Adipocyte (in vitro differentiated cells): ENCODE results near the gene DOK7.

Experiments used
- DNase-seq: peaks from one replicate; pipeline ENCODE4 v3.0.0-alpha.2; 2015; ENCODE audit warnings: low read depth
- H3K27me3 ChIP-seq: replicated peaks from 2 replicates; pipeline ENCODE4 v1.7.0; 2013; ENCODE audit warnings: mild to moderate bottlenecking, low read length, moderate library complexity; ENCODE audit not compliant: control insufficient read depth, insufficient read depth
- H3K36me3 ChIP-seq: 2 replicates; pipeline ENCODE4 v1.7.0; 2013; ENCODE audit warnings: low read length, mild to moderate bottlenecking, moderate library complexity; ENCODE audit not compliant: control insufficient read depth, insufficient read depth, severe bottlenecking
- H3K4me1 ChIP-seq: 2 replicates; pipeline ENCODE4 v1.7.0; 2013; ENCODE audit warnings: mild to moderate bottlenecking, low read length, moderate library complexity; ENCODE audit not compliant: control insufficient read depth, insufficient read depth
- H3K4me3 ChIP-seq: 2 replicates; pipeline ENCODE4 v1.7.0; 2013; ENCODE audit warnings: mild to moderate bottlenecking, low read length, moderate library complexity
- H3K9ac ChIP-seq: 2 replicates; pipeline ENCODE4 v1.7.0; 2013; ENCODE audit warnings: mild to moderate bottlenecking, low read length, moderate library complexity
- H3K9me3 ChIP-seq: 2 replicates; pipeline ENCODE4 v1.7.0; 2013; ENCODE audit warnings: mild to moderate bottlenecking, low read length, moderate library complexity; ENCODE audit not compliant: control insufficient read depth

The DOK7 gene

DNA sequence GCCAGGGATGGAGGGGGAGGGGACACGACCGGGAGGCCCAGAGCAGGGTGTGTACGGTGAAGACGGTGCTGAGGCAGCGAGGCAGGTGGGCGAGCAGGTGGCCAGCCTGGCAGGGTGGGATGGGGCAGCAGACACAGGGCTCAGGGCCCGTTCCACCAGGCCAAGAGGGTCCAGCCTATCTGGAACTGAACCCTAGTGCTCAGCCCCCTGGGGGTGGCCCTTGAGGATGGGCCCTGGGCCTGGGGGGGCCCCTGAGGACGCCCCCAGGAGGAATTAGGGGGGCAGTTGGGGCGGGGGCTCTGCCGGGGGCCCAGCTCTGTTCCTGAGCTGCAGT, 24.3 kb upstream of the DOK7 start:
- Histone ChIP-seq H3K36me3 (no peaks in the 10 kb centered on the region), H3K9me3 (no peaks in the 10 kb centered on the region), H3K4me1 (peaks cover 12% of the 10 kb centered on the region), H3K4me3 (no peak overlapping the region), H3K27me3 (no peaks in the 10 kb centered on the region), H3K9ac (no peak overlapping the region)
- DNase-seq = no peak

DNA sequence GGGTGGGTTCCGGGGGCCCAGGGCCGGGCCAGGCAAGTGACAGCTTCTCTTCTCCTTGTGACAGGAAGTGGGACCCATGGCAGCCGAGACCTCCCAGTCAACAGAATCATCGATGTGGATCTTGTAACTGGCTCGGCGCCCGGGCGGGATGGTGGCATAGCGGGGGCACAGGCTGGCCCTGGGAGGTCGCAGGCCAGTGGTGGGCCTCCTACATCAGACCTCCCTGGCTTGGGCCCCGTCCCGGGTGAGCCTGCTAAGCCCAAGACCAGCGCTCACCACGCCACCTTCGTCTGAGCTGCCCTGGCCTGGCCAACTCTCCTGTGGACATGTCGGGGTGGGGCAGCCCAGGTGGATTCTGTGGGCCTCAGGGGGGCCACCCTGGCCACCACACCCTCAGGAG, 23.7 kb upstream of the DOK7 start:
- DNase-seq = no peak
- no peaks in the 10 kb centered on the region for H3K9me3 ChIP-seq
- peaks cover 12% of the 10 kb centered on the region for H3K4me1 ChIP-seq
- no peaks in the 10 kb centered on the region for H3K36me3 ChIP-seq
- no peaks in the 10 kb centered on the region for H3K27me3 ChIP-seq
- no peak overlapping the region for H3K4me3 ChIP-seq
- no peak overlapping the region for H3K9ac ChIP-seq

DNA sequence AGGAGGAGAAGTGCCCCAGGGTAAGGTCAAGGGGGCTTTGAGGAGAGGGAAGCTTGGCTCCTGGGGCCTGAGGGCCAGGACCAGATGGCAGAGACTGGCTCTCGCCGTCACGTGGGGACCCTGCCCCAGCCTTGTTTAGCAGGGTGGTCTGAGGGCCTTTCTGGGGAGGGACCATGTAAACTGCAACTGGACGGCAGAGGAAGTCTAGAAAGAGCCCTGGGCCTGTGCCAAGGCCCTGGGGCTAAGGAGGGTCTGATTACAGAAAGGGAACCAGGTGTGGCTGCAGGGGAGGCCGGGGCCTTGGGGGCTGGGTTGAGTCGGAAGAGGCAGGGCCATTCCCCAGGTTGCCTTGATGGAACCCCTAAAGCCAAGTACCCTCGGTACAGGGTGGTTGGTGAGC, 23.1 kb upstream of the DOK7 start:
- no peak overlapping the region for H3K4me3 ChIP-seq
- H3K9me3 ChIP-seq = no peaks in the 10 kb centered on the region
- peak; percentile 19 for DNase-seq
- peaks cover 12% of the 10 kb centered on the region for H3K4me1 ChIP-seq
- H3K9ac ChIP-seq = no peak overlapping the region
- H3K27me3 ChIP-seq = no peaks in the 10 kb centered on the region
- no peaks in the 10 kb centered on the region for H3K36me3 ChIP-seq

DNA sequence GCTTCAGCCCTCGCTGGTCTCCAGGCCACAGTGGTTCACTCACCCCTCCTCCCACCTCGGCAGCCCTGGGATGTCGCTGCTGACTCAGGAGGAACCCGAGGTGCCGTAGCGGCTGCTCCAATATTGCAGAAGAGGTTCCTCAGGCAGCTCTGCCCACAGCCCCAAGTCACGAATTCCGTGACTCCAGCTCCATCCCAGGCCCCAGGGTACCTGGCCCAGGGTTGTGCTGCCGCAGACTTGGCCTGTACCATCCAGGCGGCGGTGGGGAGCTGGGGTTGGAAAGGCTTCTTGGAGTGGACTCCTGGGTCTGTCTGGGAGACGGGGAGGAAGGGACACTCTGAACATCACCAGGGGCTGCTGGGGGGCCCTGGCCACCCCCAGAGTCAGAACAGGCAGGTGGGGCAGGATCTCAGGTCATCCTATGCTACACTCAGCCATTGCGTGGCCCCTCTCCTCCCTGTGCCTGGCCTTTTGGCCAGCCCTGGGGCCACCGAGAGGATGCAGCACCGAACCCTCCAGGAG, 22.1 kb upstream of the DOK7 start:
- no peak for DNase-seq
- H3K4me1 ChIP-seq = peaks cover 12% of the 10 kb centered on the region
- no peaks in the 10 kb centered on the region for H3K36me3 ChIP-seq
- no peak overlapping the region for H3K9ac ChIP-seq
- H3K4me3 ChIP-seq = no peak overlapping the region
- H3K27me3 ChIP-seq = no peaks in the 10 kb centered on the region
- H3K9me3 ChIP-seq = no peaks in the 10 kb centered on the region

DNA sequence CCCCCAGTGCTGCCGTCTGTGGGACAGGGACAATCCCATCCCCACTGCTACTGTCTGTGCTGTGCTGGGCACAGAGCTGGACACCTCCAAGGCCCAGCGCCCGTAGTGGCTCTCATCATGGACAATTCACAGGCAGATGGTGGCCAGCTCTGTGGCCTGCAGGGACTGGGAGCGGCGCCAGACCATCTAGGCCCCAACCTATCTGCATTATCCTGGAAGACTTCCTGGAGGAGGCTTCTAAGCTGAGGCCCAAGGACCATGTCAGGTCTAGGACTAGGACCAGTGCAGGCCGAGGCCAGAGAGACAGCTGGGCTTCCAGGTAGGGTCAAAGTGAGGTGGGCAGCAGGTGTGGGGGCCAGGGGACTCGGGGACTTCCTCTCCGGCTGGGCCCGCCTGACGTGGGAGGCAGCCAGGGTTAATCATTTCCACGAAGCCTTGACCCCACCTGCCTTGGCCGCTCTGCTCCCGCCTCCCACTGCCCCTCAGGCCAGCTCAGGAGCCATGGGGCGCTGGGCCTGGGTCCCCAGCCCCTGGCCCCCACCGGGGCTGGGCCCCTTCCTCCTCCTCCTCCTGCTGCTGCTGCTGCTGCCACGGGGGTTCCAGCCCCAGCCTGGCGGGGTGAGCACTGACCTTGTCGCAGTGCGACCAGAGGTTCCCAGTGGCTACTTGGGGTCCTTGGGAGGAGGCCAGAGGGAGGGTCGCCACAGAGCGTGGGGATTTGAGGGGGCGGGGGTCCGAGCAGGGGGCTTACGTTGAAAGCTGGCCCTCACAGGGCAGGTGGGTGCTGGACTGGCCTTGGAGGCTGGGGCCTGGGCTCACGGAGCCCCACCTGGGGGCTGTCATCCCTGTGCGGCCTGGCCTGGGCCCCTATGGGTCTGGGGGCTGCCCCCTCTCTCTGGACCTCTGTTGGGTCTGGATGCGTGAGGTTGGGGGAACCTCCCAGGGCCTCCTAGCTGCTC, 21.3 kb upstream of the DOK7 start, which contains the start of gene HGFAC:
HGFAC (plus strand) TSS at position 468 of the 959 bp plus-strand sequence; CDS start at position 502, 34 bp downstream.
- H3K4me1 ChIP-seq = peaks cover 12% of the 10 kb centered on the region
- no peak for DNase-seq

DNA sequence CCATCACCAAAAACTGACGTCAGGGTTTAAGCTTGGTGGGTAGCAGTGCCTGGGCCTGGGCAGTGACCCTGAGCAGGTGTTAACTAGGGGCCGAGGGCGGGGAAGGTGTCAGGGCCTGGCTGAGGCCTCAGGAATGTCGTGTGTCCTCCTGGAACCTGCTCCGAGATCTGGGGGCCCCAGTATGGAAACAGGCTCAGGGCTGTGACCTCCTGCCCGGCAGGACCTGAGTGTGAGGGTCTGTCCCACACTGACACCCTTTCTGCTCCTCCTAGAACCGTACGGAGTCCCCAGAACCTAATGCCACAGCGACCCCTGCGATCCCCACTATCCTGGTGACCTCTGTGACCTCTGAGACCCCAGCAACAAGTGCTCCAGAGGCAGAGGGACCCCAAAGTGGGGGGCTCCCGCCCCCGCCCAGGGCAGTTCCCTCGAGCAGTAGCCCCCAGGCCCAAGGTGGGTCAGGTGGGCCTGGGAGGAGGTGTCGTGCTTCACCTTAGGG, 20.6 kb upstream of the DOK7 start:
- H3K9ac ChIP-seq = no peak overlapping the region
- no peak overlapping the region for H3K4me3 ChIP-seq

More for the DNA sequence above, 21.3 kb upstream of the DOK7 start, which contains the start of gene HGFAC:
- no peak within 1 kb of the TSS for H3K4me3 ChIP-seq
- no peak within 1 kb of the TSS for H3K9ac ChIP-seq
- no peaks in the 10 kb centered on the region for H3K36me3 ChIP-seq
- H3K27me3 ChIP-seq = no peaks in the 10 kb centered on the region
- H3K9me3 ChIP-seq = no peaks in the 10 kb centered on the region

DNA sequence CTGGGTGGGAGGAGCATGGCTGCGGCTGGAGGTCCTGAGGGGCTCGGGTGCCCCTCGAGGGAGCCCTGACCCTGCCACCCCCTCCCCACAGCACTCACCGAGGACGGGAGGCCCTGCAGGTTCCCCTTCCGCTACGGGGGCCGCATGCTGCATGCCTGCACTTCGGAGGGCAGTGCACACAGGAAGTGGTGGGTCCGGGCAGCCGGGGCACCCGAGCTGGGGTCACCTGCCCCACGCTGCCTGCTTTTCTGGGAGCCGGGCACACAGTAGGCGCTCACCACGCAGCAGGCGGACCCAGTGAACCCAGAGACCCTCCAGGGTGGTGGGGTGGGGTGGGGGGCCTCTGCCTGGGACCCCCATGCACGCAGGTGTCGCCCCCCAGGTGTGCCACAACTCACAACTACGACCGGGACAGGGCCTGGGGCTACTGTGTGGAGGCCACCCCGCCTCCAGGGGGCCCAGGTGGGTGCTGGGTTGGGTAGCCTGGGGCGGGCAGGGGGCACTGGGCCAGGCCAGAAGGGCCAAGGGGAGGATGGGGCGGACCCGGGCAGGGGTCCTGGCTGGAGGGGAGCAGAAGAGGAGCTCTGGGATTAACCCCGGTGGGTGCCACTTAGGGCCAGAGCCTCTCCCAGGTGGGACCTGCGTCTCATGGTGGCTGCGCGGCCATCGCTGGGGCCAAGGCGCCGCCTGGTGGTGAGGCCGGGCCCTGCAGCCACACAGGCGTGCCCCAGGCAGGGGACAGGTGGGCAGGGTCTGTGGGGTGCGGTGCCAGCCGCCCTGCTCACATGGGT, 20.0 kb upstream of the DOK7 start:
- DNase-seq = peak; percentile 55
- Histone ChIP-seq H3K27me3 (no peaks in the 10 kb centered on the region), H3K4me1 (peaks cover 5% of the 10 kb centered on the region), H3K36me3 (no peaks in the 10 kb centered on the region), H3K4me3 (no peak overlapping the region), H3K9ac (no peak overlapping the region), H3K9me3 (no peaks in the 10 kb centered on the region)

More for the DNA sequence above, 20.6 kb upstream of the DOK7 start:
- H3K36me3 ChIP-seq = no peaks in the 10 kb centered on the region
- H3K9me3 ChIP-seq = no peaks in the 10 kb centered on the region
- H3K27me3 ChIP-seq = no peaks in the 10 kb centered on the region
- no peak for DNase-seq
- H3K4me1 ChIP-seq = peaks cover 6% of the 10 kb centered on the region

DNA sequence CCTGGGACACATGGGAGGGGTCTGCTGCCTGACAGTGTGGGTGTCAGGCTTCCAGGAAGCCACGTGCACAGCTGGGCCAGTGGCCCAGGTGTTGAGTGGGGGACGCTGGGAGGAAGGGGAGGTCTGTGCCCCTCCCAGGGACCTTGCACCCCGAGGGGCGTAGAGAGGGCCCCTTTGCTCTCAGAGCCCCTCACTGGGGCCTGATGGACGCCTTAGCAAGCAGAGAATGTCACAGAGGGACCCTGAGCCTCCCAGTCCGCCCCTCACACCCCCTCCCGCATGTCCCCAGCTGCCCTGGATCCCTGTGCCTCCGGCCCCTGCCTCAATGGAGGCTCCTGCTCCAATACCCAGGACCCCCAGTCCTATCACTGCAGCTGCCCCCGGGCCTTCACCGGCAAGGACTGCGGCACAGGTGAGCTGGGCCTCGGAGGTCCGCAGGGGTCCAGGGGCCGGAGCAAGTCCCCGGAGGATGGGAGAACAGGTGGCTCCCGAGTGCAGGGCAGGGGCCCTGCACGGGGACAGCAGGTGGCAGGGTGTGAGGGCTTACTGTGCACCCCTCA, 19.3 kb upstream of the DOK7 start:
- no peaks in the 10 kb centered on the region for H3K4me1 ChIP-seq
- no peaks in the 10 kb centered on the region for H3K36me3 ChIP-seq
- no peak overlapping the region for H3K9ac ChIP-seq
- H3K4me3 ChIP-seq = no peak overlapping the region
- H3K9me3 ChIP-seq = no peaks in the 10 kb centered on the region
- DNase-seq = no peak
- no peaks in the 10 kb centered on the region for H3K27me3 ChIP-seq

DNA sequence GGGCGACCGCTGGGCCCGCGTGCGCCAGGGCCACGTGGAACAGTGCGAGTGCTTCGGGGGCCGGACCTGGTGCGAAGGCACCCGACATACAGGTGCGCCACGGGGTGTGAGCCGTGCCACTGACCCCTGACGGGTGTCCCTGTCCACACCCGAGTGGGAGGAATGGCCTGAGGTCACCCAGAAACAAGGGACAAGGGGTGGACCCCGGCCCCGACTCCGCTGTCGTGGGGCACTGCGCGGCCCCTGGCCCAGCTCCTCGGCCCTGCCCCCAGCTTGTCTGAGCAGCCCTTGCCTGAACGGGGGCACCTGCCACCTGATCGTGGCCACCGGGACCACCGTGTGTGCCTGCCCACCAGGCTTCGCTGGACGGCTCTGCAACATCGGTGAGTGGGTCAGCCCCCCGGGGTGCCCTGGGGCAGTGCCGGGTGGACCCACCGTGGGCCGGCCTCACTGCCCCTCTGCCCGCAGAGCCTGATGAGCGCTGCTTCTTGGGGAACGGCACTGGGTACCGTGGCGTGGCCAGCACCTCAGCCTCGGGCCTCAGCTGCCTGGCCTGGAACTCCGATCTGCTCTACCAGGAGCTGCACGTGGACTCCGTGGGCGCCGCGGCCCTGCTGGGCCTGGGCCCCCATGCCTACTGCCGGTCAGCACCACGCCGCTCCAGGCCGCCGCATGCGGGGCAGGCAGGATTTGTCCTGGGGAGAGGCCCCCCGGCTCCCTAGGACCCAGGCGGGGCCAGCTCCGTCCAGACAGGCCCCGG, 18.6 kb upstream of the DOK7 start:
- H3K36me3 ChIP-seq = no peaks in the 10 kb centered on the region
- no peaks in the 10 kb centered on the region for H3K27me3 ChIP-seq
- H3K4me3 ChIP-seq = no peak overlapping the region
- no peak overlapping the region for H3K9ac ChIP-seq
- H3K4me1 ChIP-seq = no peaks in the 10 kb centered on the region
- DNase-seq = no peak
- H3K9me3 ChIP-seq = no peaks in the 10 kb centered on the region

DNA sequence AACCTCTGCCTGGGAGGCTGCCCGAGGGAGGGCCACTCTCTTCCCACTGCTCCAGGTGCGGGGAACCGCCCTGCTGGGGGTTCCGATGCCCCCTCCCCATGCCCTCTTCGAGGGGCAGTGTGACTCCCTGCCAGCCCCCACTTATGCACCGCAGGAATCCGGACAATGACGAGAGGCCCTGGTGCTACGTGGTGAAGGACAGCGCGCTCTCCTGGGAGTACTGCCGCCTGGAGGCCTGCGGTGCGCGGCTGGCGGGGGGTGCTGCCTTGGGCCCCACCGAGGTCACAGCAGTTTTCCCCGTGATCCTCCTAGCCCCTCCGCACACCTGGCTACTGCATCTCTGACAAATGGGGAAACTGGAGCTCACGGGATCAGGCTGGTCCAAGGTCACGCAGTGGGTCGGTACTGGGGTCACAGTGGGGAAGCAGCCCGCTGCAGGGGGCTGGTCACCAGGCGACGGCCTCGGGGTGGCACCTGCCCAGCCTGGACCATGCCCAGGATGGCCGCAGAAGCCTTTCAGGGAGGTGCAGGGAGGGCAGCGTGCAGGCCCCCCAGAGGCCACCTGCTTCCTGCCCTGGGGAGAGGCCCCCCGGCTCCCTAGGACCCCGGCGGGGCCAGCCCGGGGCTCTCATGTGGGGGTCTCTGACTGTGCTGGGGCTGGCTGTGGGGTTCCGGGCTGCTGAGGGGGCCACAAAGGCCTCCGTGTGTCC, 17.8 kb upstream of the DOK7 start:
- Histone ChIP-seq H3K9ac (no peak overlapping the region), H3K27me3 (no peaks in the 10 kb centered on the region), H3K4me1 (no peaks in the 10 kb centered on the region), H3K4me3 (no peak overlapping the region), H3K9me3 (no peaks in the 10 kb centered on the region), H3K36me3 (no peaks in the 10 kb centered on the region)
- no peak for DNase-seq
